ENCODE measurements around the gene TSACC.

DNA sequence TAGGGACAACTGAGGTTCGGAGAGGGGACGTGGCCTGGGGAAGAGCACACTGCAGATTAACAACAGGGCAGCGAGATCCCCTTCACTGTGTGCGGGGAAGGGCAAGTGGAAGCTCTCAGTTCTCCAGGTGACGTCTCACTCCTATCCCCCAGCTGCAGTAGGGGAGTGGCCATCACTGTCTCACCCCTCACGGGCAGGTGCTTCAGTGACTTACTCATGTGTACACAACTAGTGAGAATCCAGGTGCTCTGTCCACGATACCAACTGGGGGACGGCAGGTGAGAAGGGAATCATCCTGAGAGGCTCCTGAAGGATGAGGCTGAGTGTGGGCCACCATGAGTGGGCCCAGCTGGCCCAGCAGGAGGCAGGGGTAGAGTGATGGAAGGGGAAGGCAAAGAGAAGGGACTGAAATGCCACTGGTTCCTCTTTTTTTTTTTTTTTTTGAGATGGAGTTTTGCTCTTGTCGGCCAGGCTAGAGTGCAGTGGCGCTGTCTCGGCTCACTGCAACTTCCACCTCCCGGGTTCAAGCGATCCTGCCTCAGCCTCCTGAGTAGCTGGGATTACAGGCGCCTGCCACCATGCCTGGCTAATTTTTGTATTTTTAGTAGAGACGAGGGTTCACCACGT lies 56.6 kb downstream of the TSACC start:
- TF ChIP-seq, protein P1, sequence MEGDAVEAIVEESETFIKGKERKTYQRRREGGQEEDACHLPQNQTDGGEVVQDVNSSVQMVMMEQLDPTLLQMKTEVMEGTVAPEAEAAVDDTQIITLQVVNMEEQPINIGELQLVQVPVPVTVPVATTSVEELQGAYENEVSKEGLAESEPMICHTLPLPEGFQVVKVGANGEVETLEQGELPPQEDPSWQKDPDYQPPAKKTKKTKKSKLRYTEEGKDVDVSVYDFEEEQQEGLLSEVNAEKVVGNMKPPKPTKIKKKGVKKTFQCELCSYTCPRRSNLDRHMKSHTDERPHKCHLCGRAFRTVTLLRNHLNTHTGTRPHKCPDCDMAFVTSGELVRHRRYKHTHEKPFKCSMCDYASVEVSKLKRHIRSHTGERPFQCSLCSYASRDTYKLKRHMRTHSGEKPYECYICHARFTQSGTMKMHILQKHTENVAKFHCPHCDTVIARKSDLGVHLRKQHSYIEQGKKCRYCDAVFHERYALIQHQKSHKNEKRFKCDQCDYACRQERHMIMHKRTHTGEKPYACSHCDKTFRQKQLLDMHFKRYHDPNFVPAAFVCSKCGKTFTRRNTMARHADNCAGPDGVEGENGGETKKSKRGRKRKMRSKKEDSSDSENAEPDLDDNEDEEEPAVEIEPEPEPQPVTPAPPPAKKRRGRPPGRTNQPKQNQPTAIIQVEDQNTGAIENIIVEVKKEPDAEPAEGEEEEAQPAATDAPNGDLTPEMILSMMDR (conservative IDR thresholded peaks at IDR 0.05; ENCODE audit: low read depth, low read length): no peak
- TF ChIP-seq EZH2 (IDR thresholded peaks at IDR 0.05; ENCODE audit: borderline replicate concordance, low read depth, low read length, poor library complexity, severe bottlenecking): no peak
